ENCODE measurements around the gene CCNB1IP1. TPM values are rescaled to one million over a fixed set of nuclear protein-coding genes. Genes with fewer than 3 reads are reported as not detected.
"Not testable (repeated sequence)": the region's sequence is repeated elsewhere in the genome, so short reads cannot be mapped to it uniquely, and the experiment has no call there.

CCNB1IP1 gene
- polyA plus RNA-seq, 1 donor: 58.8 TPM

DNA sequence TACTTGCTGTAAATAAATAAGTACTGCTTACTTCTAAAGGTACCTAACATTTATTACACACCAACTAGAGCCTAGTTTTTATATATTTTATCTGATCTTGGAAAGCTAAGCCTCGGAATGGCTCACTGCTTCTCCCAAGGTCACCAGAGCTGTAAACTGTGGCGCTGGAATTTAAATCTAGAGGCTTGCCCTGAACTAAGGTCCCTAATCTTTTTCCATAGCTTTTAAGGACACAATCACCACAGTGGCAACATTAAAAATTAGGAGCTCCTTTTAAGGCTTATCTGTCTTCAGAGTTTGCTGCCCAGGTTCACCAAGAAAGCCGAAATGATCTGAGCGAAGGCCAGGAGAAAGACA is 670 bp downstream of the CCNB1IP1 start:
- no peak for DNase-seq

GRCh38 chr14:20331053-20331613 is 1.9 kb downstream of the CCNB1IP1 start:
- no peak for DNase-seq

DNA sequence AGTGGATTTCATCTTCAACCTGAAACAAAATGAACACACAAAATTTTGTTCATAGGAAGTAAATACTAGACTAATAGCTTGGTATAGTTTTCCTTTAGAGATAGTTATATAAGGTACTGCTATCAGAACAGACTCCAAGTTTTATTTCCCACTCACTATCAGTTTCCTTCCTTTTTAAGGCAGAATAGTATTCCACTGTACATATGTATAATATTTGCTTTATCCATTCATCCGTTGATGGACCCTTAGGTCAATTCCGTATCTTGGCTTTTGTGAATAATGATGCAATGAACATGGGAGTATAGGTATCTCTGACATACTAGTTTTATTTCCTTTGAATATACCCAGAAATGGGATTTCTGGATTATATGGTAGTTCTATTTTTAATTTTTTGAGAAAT is 3.7 kb downstream of the CCNB1IP1 start:
- no peak for DNase-seq

DNA sequence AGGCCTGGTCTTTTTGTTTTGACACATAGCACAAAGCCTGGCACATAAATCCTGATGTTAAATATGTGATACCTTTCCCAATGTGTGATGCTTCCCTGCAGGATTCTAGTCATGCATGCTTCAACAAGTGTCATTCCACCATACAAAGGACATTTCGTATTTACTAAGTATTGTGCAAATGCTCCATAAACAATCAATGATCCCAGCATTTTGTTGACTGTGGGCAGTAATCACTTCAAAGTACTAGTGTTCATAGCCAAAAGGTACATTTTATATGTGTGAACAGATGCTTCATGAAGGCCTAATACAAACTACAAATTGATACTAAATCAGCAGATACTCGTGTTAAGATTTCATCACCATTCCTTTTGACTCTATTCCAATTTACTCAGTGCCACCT is 4.4 kb downstream of the CCNB1IP1 start:
- no peak for DNase-seq

- peak; percentile 67 for DNase-seq
These were observed 5.8 kb downstream of the CCNB1IP1 start for GRCh38 chr14:20327005-20327869.

DNA sequence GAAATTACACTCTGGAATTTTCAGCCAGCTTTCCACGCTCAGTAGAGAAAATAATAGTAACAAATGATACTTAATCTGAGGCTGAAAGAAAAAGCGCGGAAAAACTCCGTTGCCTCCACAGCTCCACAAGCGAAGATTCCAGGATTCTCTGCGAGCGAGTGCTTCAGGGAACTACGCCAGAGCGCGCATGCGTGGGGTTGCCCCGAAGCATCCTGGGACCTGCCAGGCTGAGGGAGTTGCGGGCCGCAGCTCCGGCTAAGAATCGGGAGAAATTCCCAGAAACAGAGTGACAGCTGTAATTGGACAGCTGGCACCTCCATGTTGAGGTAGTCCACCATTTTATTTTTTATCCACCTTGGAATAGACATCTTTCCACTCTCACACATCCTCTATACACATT is 15.4 kb downstream of the CCNB1IP1 start:
- no peak for DNase-seq

- no peak for DNase-seq
These were observed 19.1 kb downstream of the CCNB1IP1 start for GRCh38 chr14:20314026-20314425.

- no peak for DNase-seq
These were observed 27.0 kb downstream of the CCNB1IP1 start for GRCh38 chr14:20306079-20306423.

GRCh38 chr14:20305265-20306078 is 27.6 kb downstream of the CCNB1IP1 start, which contains the start of gene TTC5:
TSS of gene TTC5 (minus strand) at chr14:20305951. CDS start at chr14:20305937, 14 bp downstream.
- DNase-seq: peak; percentile 92

- DNase-seq: no peak
These were observed 30.9 kb downstream of the CCNB1IP1 start for GRCh38 chr14:20302042-20302755.

- no peak for DNase-seq
These were observed 38.0 kb downstream of the CCNB1IP1 start for GRCh38 chr14:20295067-20295466.

- no peak for DNase-seq
These were observed 38.4 kb downstream of the CCNB1IP1 start for GRCh38 chr14:20294636-20295035.

- DNase-seq: not testable (repeated sequence)
These were observed 51.1 kb downstream of the CCNB1IP1 start for GRCh38 chr14:20281998-20282397.

DNA sequence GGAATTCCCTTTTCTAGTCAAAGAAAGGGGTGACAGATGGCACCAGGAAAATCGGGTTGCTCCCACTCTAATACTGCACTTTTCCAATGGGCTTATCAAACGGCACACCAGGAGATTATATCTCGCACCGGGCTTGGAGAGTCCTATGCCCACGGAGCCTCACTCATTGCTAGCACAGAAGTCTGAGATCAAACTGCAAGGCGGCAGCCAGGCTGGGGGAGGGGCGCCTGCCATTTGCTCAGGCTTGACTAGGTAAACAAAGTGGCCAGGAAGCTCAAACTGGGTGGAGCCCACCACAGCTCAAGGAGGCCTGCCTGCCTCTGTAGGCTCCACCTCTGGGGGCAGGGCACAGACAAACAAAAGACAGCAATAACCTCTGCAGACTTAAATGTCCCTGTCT is 52.8 kb downstream of the CCNB1IP1 start:
- DNase-seq: not testable (repeated sequence)

DNA sequence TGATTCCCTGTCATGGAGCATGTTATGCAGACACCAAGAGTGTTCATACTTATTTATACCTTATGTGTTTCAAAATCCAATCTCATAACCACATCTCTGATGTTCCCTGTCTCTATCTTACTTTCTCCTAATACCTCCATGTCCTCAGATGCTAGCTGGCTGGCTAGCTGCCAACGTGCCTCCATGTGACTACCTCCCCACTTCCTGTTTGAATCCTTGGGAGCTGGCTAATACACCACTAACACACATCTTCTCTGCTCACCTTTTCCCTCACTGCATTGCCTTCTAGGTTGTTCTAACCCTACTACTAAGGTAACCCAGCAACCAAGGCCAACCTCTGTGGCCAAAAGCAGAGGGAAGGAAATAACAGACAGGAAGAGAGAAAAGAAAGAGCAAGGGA is 54.7 kb downstream of the CCNB1IP1 start:
- no peak for DNase-seq

DNA sequence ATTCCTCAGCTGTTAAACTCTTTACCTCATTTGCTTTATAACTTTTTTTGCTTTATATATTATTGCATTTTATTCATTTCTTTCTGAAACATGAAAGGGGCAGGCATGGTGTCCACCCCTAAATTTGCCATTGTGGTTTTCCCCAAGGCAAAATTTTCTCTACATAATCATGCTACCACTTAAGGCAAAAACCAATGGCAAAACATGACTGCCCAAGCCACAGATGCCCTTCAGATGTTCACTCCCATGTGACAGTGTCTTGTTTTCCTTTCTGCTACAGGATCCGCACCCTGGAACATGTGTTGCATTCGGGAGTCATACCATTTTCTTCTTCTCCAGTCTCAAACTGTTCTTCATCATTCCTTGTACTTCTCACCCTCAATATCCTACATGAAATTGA is 55.7 kb downstream of the CCNB1IP1 start:
- DNase-seq: no peak

DNA sequence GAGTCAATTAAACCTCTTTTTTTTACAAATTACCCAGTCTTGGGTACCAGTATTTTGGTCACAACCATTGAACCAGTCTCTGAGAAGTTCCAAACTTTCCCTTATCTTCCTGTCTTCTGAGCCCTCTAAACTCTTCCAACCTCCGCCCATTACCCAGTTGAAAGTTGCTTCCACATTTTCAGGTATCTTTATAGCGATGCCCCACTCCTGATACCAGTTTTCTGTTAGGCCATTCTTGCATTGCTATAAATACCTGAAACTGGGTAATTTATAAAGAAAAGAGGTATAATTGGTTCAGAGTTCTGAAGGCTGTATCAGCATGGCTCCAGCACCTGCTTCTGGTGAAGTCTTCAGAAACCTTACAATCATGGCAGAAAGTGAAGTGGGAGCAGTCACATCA is 59.0 kb downstream of the CCNB1IP1 start:
- no peak for DNase-seq

GRCh38 chr14:20264361-20264760 is 68.7 kb downstream of the CCNB1IP1 start:
- not testable (repeated sequence) for DNase-seq

GRCh38 chr14:20262642-20263128 is 70.4 kb downstream of the CCNB1IP1 start:
- DNase-seq: no peak
